Measurements from ENCODE around the gene RPL18.

The RPL18 gene

DNA sequence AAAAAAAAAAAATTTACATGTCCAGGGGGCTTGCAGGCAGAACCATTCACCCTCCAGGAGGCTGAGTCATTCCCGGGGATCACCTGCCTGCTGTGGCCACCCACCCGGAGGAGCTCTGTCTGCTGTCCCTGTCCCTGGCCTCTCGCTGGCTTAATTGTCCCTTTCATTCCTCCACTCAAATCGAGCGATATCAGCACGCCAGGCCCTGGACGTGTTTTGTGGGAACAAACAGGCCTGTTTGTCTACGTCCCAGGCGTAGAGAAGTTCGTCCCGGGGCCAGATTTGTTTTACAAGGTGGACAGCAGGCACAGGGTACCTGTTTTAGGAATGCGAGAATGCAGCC is 45.8 kb downstream of the RPL18 start:
- no peak for DNase-seq

GRCh38 chr19:48571378-48572162 is 47.4 kb downstream of the RPL18 start:
- no peak for DNase-seq

GRCh38 chr19:48569814-48570213 is 49.2 kb downstream of the RPL18 start:
- no peak for DNase-seq

- DNase-seq: peak; percentile 37 to 70
Measured at GRCh38 chr19:48568345-48568886, 50.6 kb downstream of the RPL18 start.

Data from SW 1271 (cell line).